ENCODE data around the gene GAS2L1. TPM values are rescaled to one million over a fixed set of nuclear protein-coding genes. Genes with fewer than 3 reads are reported as not detected.

GAS2L1 gene
- polyA plus RNA-seq, 3 donors, result 14.9 to 20.0 (median 15.7) TPM

DNA sequence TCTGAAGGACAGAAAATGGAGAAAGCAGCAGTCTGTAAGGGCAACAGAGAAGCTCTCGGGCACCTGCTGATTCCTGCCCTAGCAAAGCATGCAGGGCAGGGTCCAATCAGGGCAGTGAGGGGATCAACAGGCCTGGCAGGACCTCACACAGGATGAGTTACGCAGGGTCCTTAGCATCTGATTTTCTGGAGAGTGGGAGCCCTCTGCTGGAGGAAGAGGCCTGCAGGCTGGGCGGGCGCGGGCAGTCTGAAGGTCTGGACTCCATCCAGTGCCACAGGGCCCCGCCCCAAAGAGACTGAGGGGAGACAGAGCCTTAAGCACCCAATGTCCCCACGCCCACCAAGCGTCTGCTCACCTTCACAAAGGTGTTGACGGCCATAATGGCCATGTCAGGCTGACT lies 53.0 kb downstream of the GAS2L1 start:
- Histone ChIP-seq H3K4me1 (ENCODE audit: control insufficient read depth in 1 of 2, insufficient read depth in 2 of 2, low read length in 2 of 2) (peaks cover 11 to 13% of the 10 kb centered on the region in 2 donors), H3K4me3 (replicated peaks in 1 of 3; ENCODE audit: low read depth in 2 of 3, low read length in 3 of 3) (no peak overlapping the region), H3K27ac (ENCODE audit: low read depth in 1 of 2, low read length in 2 of 2) (peak overlapping the region in 1 of 2 donors; percentile 45), H2AFZ (ENCODE audit: insufficient read depth, low read depth, low read length, poor library complexity, severe bottlenecking) (no peak overlapping the region), H3K36me3 (replicated peaks in 1 of 2; ENCODE audit: control insufficient read depth in 1 of 2, insufficient read depth in 2 of 2, low read length in 2 of 2) (peaks cover 60 to 79% of the 10 kb centered on the region in 2 donors), H3K4me2 (replicated peaks; ENCODE audit: extremely low read depth, low read length, poor library complexity, severe bottlenecking) (no peak overlapping the region), H3K9ac (ENCODE audit: insufficient read depth, low read length, poor library complexity, severe bottlenecking) (no peak overlapping the region), H3K9me3 (replicated peaks in 1 of 2; ENCODE audit: control insufficient read depth in 1 of 2, insufficient read depth in 1 of 2, low read length in 2 of 2) (no peaks in the 10 kb centered on the region), H3K79me2 (ENCODE audit: insufficient read depth, low read length) (no peaks in the 10 kb centered on the region), H4K20me1 (ENCODE audit: insufficient read depth, low read length) (peaks cover 29% of the 10 kb centered on the region), H3K27me3 (ENCODE audit: control insufficient read depth in 2 of 2, insufficient read depth in 2 of 2, low read length in 2 of 2) (no peaks in the 10 kb centered on the region)
- Mint-ChIP-seq H3K27me3 (ENCODE audit: low read depth in 3 of 3) (peaks cover 1 to 3% (median 2%) of the 10 kb centered on the region in 3 donors), H3K9me3 (no peaks in the 10 kb centered on the region), H3K27ac (peak overlapping the region in 2 of 7 donors; percentile 18 to 59), H3K4me3 (no peak overlapping the region), H3K4me1 (peaks cover 10% of the 10 kb centered on the region), H3K36me3 (peaks cover 74 to 86% of the 10 kb centered on the region in 2 donors)
- TF ChIP-seq, protein P1, sequence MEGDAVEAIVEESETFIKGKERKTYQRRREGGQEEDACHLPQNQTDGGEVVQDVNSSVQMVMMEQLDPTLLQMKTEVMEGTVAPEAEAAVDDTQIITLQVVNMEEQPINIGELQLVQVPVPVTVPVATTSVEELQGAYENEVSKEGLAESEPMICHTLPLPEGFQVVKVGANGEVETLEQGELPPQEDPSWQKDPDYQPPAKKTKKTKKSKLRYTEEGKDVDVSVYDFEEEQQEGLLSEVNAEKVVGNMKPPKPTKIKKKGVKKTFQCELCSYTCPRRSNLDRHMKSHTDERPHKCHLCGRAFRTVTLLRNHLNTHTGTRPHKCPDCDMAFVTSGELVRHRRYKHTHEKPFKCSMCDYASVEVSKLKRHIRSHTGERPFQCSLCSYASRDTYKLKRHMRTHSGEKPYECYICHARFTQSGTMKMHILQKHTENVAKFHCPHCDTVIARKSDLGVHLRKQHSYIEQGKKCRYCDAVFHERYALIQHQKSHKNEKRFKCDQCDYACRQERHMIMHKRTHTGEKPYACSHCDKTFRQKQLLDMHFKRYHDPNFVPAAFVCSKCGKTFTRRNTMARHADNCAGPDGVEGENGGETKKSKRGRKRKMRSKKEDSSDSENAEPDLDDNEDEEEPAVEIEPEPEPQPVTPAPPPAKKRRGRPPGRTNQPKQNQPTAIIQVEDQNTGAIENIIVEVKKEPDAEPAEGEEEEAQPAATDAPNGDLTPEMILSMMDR (IDR thresholded peaks at IDR 0.05), result peak; percentile 9
- DNase-seq, result no peak
- intact Hi-C loops (cut with micrococcal nuclease), result no loop called here
- 86% methylated on average over 9 of the region's 9 CpGs for WGBS (ENCODE audit: insufficient coverage)

Small RNA genes lying within 50 kb of the gene (small RNA-seq; reads per million reads assigned to genes)
- not detected for gene MIR3653 (ENCODE audit: insufficient read length, low read depth)

Other genes with a start within 250 kb of the GAS2L1 start
- not detected for gene C22orf31, start 244.8 kb upstream of the GAS2L1 start, polyA plus RNA-seq
- 1 to 10 TPM in 1 of 3 donors, under 1 TPM in 2; 0.47 to 1.6 (median 0.69) TPM for gene KREMEN1, start 233.6 kb upstream of the GAS2L1 start, polyA plus RNA-seq
- not detected for gene EMID1, start 100.8 kb upstream of the GAS2L1 start, polyA plus RNA-seq
- gene RHBDD3, start 38.7 kb upstream of the GAS2L1 start, polyA plus RNA-seq, result 10 to 100 TPM in 1 of 3 donors, 1 to 10 TPM in 2; 4.0 to 11.1 (median 4.8) TPM
- gene EWSR1, start 38.4 kb upstream of the GAS2L1 start, polyA plus RNA-seq, result 100 to 1,000 TPM in 2 of 3 donors, 10 to 100 TPM in 1; 81.2 to 280 (median 136) TPM
- gene RASL10A, start 9.0 kb downstream of the GAS2L1 start, polyA plus RNA-seq, result 1 to 10 TPM in 1 of 3 donors, under 1 TPM in 2; 0.35 to 2.1 (median 0.50) TPM
- gene AP1B1, start 81.9 kb downstream of the GAS2L1 start, polyA plus RNA-seq, result 100 to 1,000 TPM in 1 of 3 donors, 10 to 100 TPM in 2; 29.0 to 102 (median 40.3) TPM
- under 1 TPM in 1 of 3 donors, not detected in 2; 0.20 TPM for gene RFPL1, start 131.9 kb downstream of the GAS2L1 start, polyA plus RNA-seq
- gene NEFH, start 173.6 kb downstream of the GAS2L1 start, polyA plus RNA-seq, result 1 to 10 TPM in 1 of 3 donors, under 1 TPM in 2; 0.20 to 1.2 (median 0.74) TPM
- gene THOC5, start 247.1 kb downstream of the GAS2L1 start, polyA plus RNA-seq, result 10 to 100 TPM; 19.6 to 29.9 (median 28.2) TPM

Measured in CD14-positive monocyte (primary cell).